GM12872 (cell line): ENCODE data around the gene BLMH.

Source experiments
- TF ChIP-seq, protein P1 (sequence below): IDR thresholded peaks from 3 replicates; pipeline ENCODE4 v1.5.1; 2011; ENCODE audit warnings: low read depth, mild to moderate bottlenecking, low read length, moderate library complexity; ENCODE audit not compliant: insufficient read depth

The BLMH gene

DNA sequence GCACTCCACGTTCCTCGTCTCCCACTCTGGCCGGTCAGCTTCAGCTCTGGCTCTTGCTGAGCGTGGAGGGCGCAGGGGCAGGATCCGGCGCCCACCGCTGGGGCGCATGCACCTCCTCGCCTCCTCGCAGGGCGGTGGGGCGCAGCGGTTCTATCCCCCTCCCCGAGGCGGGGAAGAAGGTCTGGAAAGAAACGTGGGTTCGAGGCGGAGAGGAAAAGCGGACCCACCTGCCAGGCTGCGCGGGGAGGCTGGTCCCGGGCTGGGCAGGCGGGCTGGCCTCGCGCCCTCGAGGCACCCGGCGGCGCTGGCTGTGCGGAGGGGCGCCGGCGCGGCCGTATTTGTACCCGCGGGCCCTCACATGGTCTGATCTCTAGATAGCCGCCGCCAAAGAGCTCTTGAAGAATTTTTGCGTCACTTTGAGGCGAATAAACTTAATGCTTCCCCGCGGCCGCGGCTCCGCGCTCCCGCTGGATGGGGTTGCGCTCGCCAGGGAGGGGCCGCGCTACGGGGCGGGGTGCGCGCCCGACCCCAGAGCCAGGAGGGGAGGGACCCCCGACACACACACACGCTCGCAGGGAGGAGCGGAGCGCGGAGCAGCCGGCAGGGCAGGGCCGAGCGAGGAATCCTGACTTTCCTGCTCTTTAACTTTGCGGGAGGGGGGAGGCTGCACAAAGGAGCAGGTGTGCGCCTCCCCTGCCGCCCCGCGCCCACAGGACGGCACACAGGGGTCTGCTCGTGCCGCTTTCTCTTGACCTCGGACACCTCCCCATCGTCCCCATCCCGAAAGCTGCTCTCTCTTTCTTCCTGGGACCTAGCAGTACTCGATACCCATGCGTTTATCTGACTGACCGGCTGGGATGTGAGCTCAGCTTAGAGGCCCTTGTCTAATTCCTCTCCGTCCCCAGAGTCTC is 56.1 kb downstream of the BLMH start, which contains the start of gene SLC6A4:
Gene SLC6A4, minus strand, starts transcription at position 312 of the 911 bp plus-strand sequence. CDS start 13,739 bp downstream, outside the sequence.
- TF ChIP-seq, protein P1, sequence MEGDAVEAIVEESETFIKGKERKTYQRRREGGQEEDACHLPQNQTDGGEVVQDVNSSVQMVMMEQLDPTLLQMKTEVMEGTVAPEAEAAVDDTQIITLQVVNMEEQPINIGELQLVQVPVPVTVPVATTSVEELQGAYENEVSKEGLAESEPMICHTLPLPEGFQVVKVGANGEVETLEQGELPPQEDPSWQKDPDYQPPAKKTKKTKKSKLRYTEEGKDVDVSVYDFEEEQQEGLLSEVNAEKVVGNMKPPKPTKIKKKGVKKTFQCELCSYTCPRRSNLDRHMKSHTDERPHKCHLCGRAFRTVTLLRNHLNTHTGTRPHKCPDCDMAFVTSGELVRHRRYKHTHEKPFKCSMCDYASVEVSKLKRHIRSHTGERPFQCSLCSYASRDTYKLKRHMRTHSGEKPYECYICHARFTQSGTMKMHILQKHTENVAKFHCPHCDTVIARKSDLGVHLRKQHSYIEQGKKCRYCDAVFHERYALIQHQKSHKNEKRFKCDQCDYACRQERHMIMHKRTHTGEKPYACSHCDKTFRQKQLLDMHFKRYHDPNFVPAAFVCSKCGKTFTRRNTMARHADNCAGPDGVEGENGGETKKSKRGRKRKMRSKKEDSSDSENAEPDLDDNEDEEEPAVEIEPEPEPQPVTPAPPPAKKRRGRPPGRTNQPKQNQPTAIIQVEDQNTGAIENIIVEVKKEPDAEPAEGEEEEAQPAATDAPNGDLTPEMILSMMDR: no peak

- TF ChIP-seq, protein P1: no peak
These were observed 56.8 kb downstream of the BLMH start for GRCh38 chr17:30234964-30235363.

- TF ChIP-seq, protein P1: no peak
These were observed 57.4 kb downstream of the BLMH start for GRCh38 chr17:30234296-30234695.

DNA sequence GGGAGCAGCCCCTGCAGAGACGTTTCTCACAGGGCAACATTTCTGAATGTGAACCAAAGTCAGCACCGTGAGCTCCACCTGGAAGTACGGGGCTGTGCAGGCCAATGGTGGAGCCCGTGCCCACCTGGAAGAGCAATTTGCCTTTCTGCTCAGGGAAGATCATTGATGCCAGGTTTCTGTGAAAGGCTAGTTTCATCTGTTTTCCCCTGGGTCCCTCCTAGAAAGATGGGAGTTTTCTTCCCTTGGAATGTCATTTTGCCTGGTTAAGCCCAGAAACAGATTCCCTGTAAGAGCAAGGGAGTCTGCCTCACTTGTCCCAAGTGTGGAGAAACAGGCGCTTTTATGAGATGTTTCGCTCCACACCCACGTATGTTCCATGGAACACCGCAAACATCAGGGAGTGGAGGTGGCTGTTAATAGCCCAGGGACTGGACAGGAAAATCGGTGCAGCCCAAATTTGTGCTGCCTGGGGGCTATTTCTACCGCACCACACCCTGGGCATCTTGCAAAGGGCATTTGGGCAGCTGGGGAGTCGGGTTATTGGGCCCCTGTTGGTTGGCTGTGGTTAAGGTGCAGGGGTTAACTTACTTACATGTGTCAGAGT is 58.8 kb downstream of the BLMH start:
- TF ChIP-seq, protein P1: no peak

DNA sequence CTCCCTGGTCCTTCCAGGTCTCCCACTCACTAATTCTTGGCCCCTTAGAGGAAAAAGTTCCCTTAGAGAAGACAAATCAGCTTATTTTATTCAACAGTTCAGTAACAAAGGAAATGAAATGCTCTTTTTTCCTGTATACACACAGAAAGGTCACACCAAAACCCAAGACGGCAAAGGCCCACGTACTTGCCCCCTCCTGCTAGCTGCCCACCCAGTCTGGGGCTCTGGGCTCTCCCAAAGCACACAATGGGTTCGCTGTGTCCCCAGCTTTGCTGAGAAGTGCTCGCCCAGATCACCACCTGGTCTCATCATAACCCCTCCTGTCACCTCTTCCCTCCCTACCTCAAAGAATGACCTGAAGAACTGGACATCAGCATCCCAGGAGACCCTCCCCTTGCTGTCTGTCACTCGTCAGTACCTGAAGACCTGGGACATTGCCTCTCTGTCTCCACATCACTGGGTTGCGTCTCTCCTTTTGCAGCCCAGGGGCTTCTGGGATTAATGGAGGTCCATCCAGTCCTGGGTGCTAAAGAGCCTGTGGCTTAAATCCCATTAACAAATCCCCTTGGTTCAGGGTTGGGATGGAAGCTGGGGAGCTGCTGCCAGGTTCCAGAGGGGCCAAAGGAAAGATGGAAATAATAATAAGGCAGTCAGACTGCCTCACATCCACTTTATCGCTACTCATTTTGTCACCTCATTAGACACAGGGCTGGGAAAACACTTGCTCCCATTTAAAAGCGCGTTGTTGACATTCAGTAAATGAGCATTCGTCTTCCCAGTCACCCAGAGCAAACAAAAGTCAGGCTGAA is 59.5 kb downstream of the BLMH start:
- TF ChIP-seq, protein P1: no peak

- TF ChIP-seq, protein P1: no peak
These were observed 61.1 kb downstream of the BLMH start for GRCh38 chr17:30230596-30231125.

DNA sequence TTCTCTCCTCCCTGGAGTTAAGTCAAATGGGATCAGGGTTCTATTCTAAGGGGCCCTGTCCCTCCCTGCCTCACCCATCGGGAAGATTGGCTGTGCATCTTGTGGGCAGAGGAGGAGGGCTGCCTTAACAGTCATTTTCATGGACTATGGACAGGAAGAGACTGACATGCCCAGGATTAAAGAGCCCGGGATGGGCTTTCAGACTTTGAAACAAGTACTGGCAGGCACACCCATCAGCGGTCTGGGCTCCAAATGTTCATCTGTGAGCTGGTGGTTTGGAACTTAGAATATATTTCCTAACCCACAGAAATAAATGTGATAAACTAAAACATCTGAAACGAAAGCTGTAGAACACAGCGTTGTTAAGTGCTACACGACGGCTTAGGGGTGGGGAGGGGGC is 62.7 kb downstream of the BLMH start:
- TF ChIP-seq, protein P1: no peak
